SK-N-SH (cell line): ENCODE data around the gene CCDC70.

Source experiments
- CHD2 ChIP-seq: fragments of 150-350 bp; IDR thresholded peaks from 2 replicates; pipeline ENCODE4 v1.6.1; 2018; ENCODE audit warnings: low read length; ENCODE audit not compliant: partially characterized antibody
- CTCF ChIP-seq: fragments of 200-600 bp; sonication (generic); IDR thresholded peaks from 2 replicates; pipeline ENCODE4 v1.6.1; 2017; ENCODE audit warnings: antibody characterized with exemption, mild to moderate bottlenecking, moderate library complexity
- EZH2phosphoT487 ChIP-seq: fragments of 200-600 bp; sonication (generic); IDR thresholded peaks from 2 replicates; pipeline ENCODE4 v1.6.1; 2017; ENCODE audit warnings: low read depth, mixed run types, mild to moderate bottlenecking, antibody characterized with exemption, moderate library complexity, borderline replicate concordance
- GABPA ChIP-seq: IDR thresholded peaks from 2 replicates; pipeline ENCODE4 v1.4.0; 2012; ENCODE audit warnings: low read depth, mild to moderate bottlenecking
- RAD21 ChIP-seq: IDR thresholded peaks from 2 replicates; pipeline ENCODE4 v1.6.1; 2012; ENCODE audit warnings: mild to moderate bottlenecking, low read length
- RCOR1 ChIP-seq: fragments of 150-350 bp; IDR thresholded peaks from 2 replicates; pipeline ENCODE4 v1.6.1; 2017; ENCODE audit warnings: antibody characterized with exemption, low read length
- REST ChIP-seq: IDR thresholded peaks from 2 replicates; pipeline ENCODE4 v1.6.1; 2012; ENCODE audit warnings: mild to moderate bottlenecking, low read depth, low read length, moderate library complexity
- SIN3A ChIP-seq: IDR thresholded peaks from 2 replicates; pipeline ENCODE4 v1.6.1; 2012; ENCODE audit warnings: low read depth, mild to moderate bottlenecking, low read length, moderate library complexity, borderline replicate concordance
- USF1 ChIP-seq: IDR thresholded peaks from 2 replicates; pipeline ENCODE4 v1.4.0; 2012; ENCODE audit warnings: low read depth, borderline replicate concordance
- YY1 ChIP-seq: IDR thresholded peaks from 2 replicates; pipeline ENCODE4 v1.4.0; 2012; ENCODE audit warnings: low read depth, mild to moderate bottlenecking

GRCh38 chr13:51837016-51837415 lies 24.8 kb upstream of the CCDC70 start:
- TF ChIP-seq SIN3A = no peak
- TF ChIP-seq GABPA = no peak
- no peak for TF ChIP-seq YY1
- TF ChIP-seq RCOR1 = no peak
- no peak for TF ChIP-seq EZH2phosphoT487
- no peak for TF ChIP-seq CTCF
- no peak for TF ChIP-seq USF1
- no peak for TF ChIP-seq CHD2
- TF ChIP-seq RAD21 = no peak
- TF ChIP-seq REST = no peak
